Measurements from ENCODE around the gene C2CD4B. TPM values are rescaled to one million over a fixed set of nuclear protein-coding genes. Genes with fewer than 3 reads are reported as not detected.

Gene C2CD4B
- total and polyA plus RNA-seq, 8 donors: 1.1 to 5.1 (median 2.9) TPM

DNA sequence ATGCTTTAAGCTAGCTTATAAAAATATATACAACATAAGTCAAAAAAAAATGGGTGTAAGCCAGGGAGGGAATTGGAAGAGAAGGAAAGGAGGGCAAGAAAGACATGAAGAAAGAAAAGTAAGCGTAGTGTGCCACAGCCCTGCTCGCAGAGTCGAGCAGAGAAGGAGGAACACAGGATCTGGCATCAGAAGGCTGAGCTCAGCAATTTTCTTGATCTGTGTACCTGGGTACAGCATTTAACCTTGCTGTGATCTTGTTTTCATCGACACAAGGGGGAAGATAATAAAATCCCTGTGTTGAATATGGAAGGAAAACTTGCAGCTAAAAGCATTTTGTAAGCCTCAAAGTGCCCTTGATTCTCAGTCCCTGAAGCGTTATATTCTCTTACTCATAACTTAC lies 23.7 kb upstream of the C2CD4B start:
- Histone ChIP-seq H3K9me3 (no peaks in the 10 kb centered on the region), H3K27ac (no peak overlapping the region), H3K36me3 (no peaks in the 10 kb centered on the region), H3K4me3 (no peak overlapping the region), H3K4me1 (no peaks in the 10 kb centered on the region), H3K27me3 (peaks cover 0 to 17% of the 10 kb centered on the region in 2 donors)
- intact Hi-C loops (cut with DNase I): no loop called here
- ATAC-seq: no peak
- no peak for DNase-seq
- TF ChIP-seq, protein P1, sequence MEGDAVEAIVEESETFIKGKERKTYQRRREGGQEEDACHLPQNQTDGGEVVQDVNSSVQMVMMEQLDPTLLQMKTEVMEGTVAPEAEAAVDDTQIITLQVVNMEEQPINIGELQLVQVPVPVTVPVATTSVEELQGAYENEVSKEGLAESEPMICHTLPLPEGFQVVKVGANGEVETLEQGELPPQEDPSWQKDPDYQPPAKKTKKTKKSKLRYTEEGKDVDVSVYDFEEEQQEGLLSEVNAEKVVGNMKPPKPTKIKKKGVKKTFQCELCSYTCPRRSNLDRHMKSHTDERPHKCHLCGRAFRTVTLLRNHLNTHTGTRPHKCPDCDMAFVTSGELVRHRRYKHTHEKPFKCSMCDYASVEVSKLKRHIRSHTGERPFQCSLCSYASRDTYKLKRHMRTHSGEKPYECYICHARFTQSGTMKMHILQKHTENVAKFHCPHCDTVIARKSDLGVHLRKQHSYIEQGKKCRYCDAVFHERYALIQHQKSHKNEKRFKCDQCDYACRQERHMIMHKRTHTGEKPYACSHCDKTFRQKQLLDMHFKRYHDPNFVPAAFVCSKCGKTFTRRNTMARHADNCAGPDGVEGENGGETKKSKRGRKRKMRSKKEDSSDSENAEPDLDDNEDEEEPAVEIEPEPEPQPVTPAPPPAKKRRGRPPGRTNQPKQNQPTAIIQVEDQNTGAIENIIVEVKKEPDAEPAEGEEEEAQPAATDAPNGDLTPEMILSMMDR (IDR thresholded peaks at IDR 0.05): no peak

DNA sequence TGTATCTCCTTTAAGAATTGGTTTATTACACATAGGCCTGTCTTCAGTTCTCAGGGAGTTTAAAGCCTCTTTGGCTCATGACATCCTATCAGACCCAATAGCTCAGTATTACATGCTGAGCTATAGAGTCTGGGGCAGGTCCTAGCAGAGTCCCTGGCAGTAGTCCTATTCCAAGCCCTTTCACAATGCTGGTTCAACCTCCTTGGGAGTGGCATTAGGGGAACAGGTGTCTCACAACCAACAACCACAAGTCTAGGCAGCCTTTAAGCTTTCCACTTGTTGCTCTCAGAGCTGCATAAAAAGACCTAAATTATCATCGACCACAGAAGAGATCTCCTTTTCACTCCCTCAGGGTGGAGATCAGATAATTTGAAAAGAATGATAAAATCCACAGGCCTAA lies 22.8 kb upstream of the C2CD4B start:
- no peak overlapping the region for H3K27ac ChIP-seq
- H3K27me3 ChIP-seq: peaks cover 0 to 12% of the 10 kb centered on the region in 2 donors
- DNase-seq (no peak), ATAC-seq (no peak)
- H3K4me1 ChIP-seq: no peaks in the 10 kb centered on the region
- no peaks in the 10 kb centered on the region for H3K36me3 ChIP-seq
- TF ChIP-seq, protein P1 (IDR thresholded peaks at IDR 0.05): no peak
- no peak overlapping the region for H3K4me3 ChIP-seq
- H3K9me3 ChIP-seq: no peaks in the 10 kb centered on the region
- intact Hi-C loops (cut with DNase I): no loop called here

DNA sequence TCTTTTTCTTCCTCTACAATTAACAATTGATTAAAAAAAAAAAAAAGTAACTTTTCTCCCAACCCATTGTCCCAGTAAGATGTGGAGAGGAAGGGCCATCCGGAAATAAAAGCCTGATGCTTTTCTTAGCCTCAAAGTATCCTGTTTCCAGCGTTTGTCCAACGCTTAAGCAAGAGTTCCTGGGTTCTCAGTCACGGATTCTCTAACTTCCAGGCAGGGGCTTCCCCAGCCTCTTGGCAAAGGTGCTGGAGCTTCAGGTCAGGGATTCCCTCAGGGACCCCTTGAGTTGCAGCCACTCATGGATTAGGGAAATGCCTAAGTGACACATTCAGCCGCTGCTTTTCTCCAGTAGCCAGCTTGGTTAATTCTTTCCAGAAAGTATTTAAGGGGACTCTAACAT lies 22.3 kb upstream of the C2CD4B start:
- H3K36me3 ChIP-seq: no peaks in the 10 kb centered on the region
- no peaks in the 10 kb centered on the region for H3K4me1 ChIP-seq
- no peak overlapping the region for H3K4me3 ChIP-seq
- peaks cover 0 to 12% of the 10 kb centered on the region in 2 donors for H3K27me3 ChIP-seq
- TF ChIP-seq, protein P1 (IDR thresholded peaks at IDR 0.05): no peak
- no peaks in the 10 kb centered on the region for H3K9me3 ChIP-seq
- H3K27ac ChIP-seq: no peak overlapping the region
- DNase-seq: no peak
- intact Hi-C loops (cut with DNase I): no loop called here
- ATAC-seq: no peak

DNA sequence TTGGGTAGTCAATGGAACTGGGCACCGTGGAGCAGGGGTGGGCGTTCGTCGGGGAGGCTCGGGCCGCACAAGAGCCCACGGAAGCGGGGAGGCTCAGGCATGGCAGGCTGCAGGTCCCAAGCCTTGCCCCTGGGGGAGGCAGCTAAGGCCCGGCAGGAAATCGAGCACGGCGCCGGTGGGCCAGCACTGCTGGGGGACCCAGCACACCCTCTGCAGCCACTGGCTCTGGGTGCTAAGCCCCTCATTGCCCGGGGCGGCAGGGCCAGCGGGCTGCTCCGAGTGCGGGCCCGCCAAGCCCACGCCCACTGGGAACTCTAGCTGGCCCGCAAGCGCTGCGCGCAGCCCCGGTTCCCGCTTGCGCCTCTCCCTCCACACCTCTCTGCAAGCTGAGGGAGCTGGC lies 21.5 kb upstream of the C2CD4B start:
- Histone ChIP-seq H3K27me3 (peaks cover 0 to 12% of the 10 kb centered on the region in 2 donors), H3K4me3 (no peak overlapping the region), H3K4me1 (no peaks in the 10 kb centered on the region), H3K9me3 (no peaks in the 10 kb centered on the region), H3K36me3 (no peaks in the 10 kb centered on the region), H3K27ac (no peak overlapping the region)
- TF ChIP-seq, protein P1 (IDR thresholded peaks at IDR 0.05): no peak
- DNase-seq (peak in 1 of 4 donors; percentile 68), ATAC-seq (no peak)
- intact Hi-C loops (cut with DNase I): no loop called here

DNA sequence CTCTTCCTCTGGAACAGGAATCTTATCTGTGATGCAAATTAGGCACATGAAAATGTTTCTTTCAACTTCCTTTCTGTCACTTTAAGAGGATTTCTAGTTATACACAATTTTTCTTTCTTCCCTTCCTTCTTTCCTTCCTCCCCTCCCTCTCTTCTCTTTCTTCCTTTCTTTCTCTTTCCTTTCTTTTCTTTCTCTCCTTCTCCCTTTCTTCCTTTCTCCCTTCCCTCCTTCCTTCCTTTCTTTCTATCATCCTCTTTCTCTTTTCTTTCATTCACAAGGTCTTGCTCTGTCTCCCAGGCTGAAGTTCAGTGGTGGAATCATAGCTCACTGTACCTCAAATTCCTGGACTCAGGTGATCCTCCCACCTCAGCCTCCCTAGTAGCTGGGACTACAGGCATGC lies 18.0 kb upstream of the C2CD4B start:
- Histone ChIP-seq H3K27ac (no peak overlapping the region), H3K9me3 (no peaks in the 10 kb centered on the region), H3K36me3 (no peaks in the 10 kb centered on the region), H3K4me3 (no peak overlapping the region), H3K27me3 (no peaks in the 10 kb centered on the region), H3K4me1 (no peaks in the 10 kb centered on the region)
- TF ChIP-seq, protein P1 (IDR thresholded peaks at IDR 0.05): no peak
- intact Hi-C loops (cut with DNase I): no loop called here
- ATAC-seq: no peak
- no peak for DNase-seq
